K562 (cell line): ENCODE results near the gene CIAO3. TPM values are rescaled to one million over a fixed set of nuclear protein-coding genes. Genes with fewer than 3 reads are reported as not detected.

Source experiments
- E2F3 ChIP-seq: fragments of 250-450 bp; sonication (Bioruptor Pico); IDR thresholded peaks from 2 replicates; pipeline ENCODE4 v1.4.0; 2020; ENCODE audit warnings: mild to moderate bottlenecking
- ESRRA ChIP-seq: fragments of 450-650 bp; IDR thresholded peaks from 2 replicates; pipeline ENCODE4 v1.6.1; 2014; ENCODE audit warnings: low read depth, mild to moderate bottlenecking, moderate library complexity, borderline replicate concordance
- NR2F6 ChIP-seq: fragments of 450-650 bp; formaldehyde crosslinking; IDR thresholded peaks from 2 replicates; pipeline ENCODE4 v1.4.0; 2020; ENCODE audit warnings: mild to moderate bottlenecking
- RBM14 ChIP-seq: fragments of 200-400 bp; formaldehyde crosslinking; IDR thresholded peaks from 2 replicates; pipeline ENCODE4 v1.6.1; 2018; ENCODE audit warnings: low read depth, mild to moderate bottlenecking, low read length, moderate library complexity, borderline replicate concordance; ENCODE audit not compliant: insufficient read depth
- RBM39 ChIP-seq: fragments of 200-400 bp; formaldehyde crosslinking; optimal IDR thresholded peaks from 2 replicates; pipeline ENCODE3; 2018; ENCODE audit warnings: low read depth, low read length
- SRF ChIP-seq, 2 experiments: fragments of 250-450, 450-650 bp in 1 of 2; sonication (Bioruptor Pico) in 1 of 2; sonication (generic) in 1 of 2; formaldehyde crosslinking; IDR thresholded peaks; 2 replicates each; pipeline versions ENCODE4 v1.5.0 to v1.5.1; 2020 to 2022; ENCODE audit warnings: mild to moderate bottlenecking in 1 of 2, missing genetic modification reagents in 1 of 2
- ZNF347 ChIP-seq: fragments of 450-650 bp; formaldehyde crosslinking; IDR thresholded peaks from 2 replicates; pipeline ENCODE4 v1.4.0; 2020; ENCODE audit warnings: low read depth, mild to moderate bottlenecking, moderate library complexity
- polyA plus RNA-seq, 8 experiments: library from polyadenylated mRNA; depleted of rRNA in 4 of 8; stranded (reverse) in 5 of 8; unstranded in 3 of 8; fragments of >200 nt; fragmentation: Nextera tagmentation in 2 of 8; fragmentation: Illumina TruSeq in 1 of 8; extraction: Ambion mirVana in 2 of 8; extraction: Trizol in 1 of 8; gene quantifications; 2 replicates each; pipeline versions ENCODE4 v1.2.1 to v1.2.3, GENCODE V29; 2011 to 2014; ENCODE audit warnings: inconsistent platforms in 1 of 8, missing spikeins in 1 of 8
- total RNA-seq, 7 experiments: library from RNA; depleted of rRNA in 6 of 7; stranded (reverse); fragments of >200 nt in 6 of 7; fragmentation: Illumina TruSeq in 2 of 7; extraction: Trizol in 2 of 7; gene quantifications; 2 replicates each; pipeline versions ENCODE4 v1.2.1 to v1.2.3, GENCODE V29; 2011 to 2021; ENCODE audit warnings: low replicate concordance in 1 of 7
- TF ChIP-seq, protein P1 (sequence below): fragments of 450-650 bp; IDR thresholded peaks from 2 replicates; pipeline ENCODE4 v1.7.0; 2016; ENCODE audit warnings: borderline replicate concordance
- TF ChIP-seq, protein P2 (sequence below), 2 experiments: fragments of 450-650 bp; conservative IDR thresholded peaks; 2 replicates each; pipeline ENCODE4 v1.6.1; 2017; ENCODE audit warnings: mild to moderate bottlenecking in 2 of 2, moderate library complexity in 2 of 2
- TF ChIP-seq, protein P3 (sequence below), 2 experiments: fragments of 450-650 bp in 1 of 2; sonication (generic) in 1 of 2; formaldehyde crosslinking in 1 of 2; IDR thresholded peaks; 2 replicates each; pipeline versions ENCODE4 v1.7.1 to v1.9.0; 2016 to 2022; ENCODE audit warnings: inconsistent platforms in 1 of 2, mild to moderate bottlenecking in 1 of 2, missing genetic modification reagents in 1 of 2

Gene CIAO3
- total and polyA plus RNA-seq, 9 of the 15 experiments (the other 6 are each of a cell fraction or from before 2014, with no cell fraction given) = 2.2 to 35.6 (median 18.7) TPM

DNA sequence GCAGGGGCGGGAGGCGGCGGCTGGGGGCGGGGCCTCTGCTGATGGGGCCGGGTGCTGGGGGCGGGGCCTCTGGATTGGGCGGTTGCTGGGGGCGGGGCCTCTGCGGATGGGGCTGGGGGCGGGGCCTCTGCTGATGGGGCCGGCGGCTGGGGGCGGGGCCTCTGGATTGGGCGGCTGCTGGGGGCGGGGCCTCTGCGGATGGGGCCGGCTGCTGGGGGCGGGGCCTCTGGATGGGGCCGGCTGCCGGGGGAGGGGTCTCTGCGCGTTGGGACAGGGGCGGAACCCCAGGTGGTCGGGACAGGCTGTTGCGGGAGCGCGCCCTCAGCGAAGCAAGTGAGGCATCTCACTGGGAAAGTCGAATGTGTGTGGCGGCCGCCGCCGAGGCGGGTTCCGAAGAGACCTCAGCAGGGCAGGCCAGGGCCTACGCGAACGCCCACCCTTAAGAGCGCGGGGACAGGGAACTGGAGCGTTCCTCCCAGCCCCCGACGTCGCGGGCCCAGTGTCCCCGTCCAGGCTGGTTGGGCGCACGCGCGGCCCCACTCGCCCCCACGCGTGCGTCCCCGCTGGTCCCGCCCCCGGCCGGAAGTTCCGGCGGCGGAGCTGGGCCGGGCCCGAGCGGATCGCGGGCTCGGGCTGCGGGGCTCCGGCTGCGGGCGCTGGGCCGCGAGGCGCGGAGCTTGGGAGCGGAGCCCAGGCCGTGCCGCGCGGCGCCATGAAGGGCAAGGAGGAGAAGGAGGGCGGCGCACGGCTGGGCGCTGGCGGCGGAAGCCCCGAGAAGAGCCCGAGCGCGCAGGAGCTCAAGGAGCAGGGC is 60.8 kb downstream of the CIAO3 start, which contains the start of gene STUB1 (continued):
- TF ChIP-seq, protein P1, sequence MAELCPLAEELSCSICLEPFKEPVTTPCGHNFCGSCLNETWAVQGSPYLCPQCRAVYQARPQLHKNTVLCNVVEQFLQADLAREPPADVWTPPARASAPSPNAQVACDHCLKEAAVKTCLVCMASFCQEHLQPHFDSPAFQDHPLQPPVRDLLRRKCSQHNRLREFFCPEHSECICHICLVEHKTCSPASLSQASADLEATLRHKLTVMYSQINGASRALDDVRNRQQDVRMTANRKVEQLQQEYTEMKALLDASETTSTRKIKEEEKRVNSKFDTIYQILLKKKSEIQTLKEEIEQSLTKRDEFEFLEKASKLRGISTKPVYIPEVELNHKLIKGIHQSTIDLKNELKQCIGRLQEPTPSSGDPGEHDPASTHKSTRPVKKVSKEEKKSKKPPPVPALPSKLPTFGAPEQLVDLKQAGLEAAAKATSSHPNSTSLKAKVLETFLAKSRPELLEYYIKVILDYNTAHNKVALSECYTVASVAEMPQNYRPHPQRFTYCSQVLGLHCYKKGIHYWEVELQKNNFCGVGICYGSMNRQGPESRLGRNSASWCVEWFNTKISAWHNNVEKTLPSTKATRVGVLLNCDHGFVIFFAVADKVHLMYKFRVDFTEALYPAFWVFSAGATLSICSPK = no peak
- TF ChIP-seq, protein P2, sequence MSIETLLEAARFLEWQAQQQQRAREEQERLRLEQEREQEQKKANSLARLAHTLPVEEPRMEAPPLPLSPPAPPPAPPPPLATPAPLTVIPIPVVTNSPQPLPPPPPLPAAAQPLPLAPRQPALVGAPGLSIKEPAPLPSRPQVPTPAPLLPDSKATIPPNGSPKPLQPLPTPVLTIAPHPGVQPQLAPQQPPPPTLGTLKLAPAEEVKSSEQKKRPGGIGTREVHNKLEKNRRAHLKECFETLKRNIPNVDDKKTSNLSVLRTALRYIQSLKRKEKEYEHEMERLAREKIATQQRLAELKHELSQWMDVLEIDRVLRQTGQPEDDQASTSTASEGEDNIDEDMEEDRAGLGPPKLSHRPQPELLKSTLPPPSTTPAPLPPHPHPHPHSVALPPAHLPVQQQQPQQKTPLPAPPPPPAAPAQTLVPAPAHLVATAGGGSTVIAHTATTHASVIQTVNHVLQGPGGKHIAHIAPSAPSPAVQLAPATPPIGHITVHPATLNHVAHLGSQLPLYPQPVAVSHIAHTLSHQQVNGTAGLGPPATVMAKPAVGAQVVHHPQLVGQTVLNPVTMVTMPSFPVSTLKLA (conservative IDR thresholded peaks at IDR 0.05) = peak; percentile 56 to 89
- TF ChIP-seq NR2F6 = no peak
- no peak for TF ChIP-seq ZNF347 (CRISPR knock-in tag)
- TF ChIP-seq RBM39 = no peak
- TF ChIP-seq SRF (CRISPR knock-in tag; IDR thresholded peaks at IDR 0.05) = no peak
- TF ChIP-seq, protein P3, sequence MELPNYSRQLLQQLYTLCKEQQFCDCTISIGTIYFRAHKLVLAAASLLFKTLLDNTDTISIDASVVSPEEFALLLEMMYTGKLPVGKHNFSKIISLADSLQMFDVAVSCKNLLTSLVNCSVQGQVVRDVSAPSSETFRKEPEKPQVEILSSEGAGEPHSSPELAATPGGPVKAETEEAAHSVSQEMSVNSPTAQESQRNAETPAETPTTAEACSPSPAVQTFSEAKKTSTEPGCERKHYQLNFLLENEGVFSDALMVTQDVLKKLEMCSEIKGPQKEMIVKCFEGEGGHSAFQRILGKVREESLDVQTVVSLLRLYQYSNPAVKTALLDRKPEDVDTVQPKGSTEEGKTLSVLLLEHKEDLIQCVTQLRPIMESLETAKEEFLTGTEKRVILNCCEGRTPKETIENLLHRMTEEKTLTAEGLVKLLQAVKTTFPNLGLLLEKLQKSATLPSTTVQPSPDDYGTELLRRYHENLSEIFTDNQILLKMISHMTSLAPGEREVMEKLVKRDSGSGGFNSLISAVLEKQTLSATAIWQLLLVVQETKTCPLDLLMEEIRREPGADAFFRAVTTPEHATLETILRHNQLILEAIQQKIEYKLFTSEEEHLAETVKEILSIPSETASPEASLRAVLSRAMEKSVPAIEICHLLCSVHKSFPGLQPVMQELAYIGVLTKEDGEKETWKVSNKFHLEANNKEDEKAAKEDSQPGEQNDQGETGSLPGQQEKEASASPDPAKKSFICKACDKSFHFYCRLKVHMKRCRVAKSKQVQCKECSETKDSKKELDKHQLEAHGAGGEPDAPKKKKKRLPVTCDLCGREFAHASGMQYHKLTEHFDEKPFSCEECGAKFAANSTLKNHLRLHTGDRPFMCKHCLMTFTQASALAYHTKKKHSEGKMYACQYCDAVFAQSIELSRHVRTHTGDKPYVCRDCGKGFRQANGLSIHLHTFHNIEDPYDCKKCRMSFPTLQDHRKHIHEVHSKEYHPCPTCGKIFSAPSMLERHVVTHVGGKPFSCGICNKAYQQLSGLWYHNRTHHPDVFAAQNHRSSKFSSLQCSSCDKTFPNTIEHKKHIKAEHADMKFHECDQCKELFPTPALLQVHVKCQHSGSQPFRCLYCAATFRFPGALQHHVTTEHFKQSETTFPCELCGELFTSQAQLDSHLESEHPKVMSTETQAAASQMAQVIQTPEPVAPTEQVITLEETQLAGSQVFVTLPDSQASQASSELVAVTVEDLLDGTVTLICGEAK (IDR thresholded peaks at IDR 0.05) = peak; percentile 83
- TF ChIP-seq, protein P3 (CRISPR knock-in tag; IDR thresholded peaks at IDR 0.05) = no peak
- TF ChIP-seq ESRRA = no peak
- TF ChIP-seq RBM14 = no peak
- TF ChIP-seq E2F3 (CRISPR knock-in tag) = no peak
